ENCODE measurements around the gene FGFRL1. TPM values are rescaled to one million over a fixed set of nuclear protein-coding genes. Genes with fewer than 3 reads are reported as not detected.

The FGFRL1 gene
- total and polyA plus RNA-seq, 2 of the 13 experiments (the other 11 are each of a cell fraction or from before 2014, with no cell fraction given): 19.1 to 30.6 TPM

DNA sequence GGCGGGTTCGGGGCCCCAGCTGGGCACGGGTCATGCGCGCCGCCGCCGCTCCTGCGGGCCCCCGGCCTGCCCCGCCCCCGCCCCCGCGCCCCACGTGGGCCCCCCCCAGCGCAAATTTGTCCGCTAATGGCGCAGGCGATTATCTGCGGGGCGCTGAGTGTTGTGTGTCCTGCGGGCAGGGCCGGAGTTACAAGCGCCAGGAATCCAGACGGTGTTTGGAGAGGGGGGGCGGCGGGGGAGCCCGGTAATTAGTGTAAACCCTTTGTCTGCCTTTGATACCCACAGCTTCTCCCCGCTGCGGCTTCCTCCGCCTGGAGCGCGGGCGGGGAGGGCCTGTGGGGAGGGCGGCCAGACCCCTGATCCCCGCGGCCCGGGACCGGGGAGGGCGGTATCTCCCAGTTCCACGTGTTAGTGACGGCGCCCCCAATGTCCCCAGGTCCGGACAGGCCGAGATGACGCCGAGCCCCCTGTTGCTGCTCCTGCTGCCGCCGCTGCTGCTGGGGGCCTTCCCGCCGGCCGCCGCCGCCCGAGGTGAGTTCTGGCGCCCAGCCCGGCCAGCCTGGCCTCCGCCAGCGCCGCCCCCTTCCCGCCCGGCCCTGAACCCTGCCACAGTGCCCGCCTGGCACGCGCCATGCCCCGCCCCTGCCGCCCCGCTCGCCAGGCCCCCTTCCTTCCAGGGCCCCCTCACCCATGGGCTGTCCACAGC lies 761 bp downstream of the FGFRL1 start (continued):
- TF ChIP-seq, protein P1, sequence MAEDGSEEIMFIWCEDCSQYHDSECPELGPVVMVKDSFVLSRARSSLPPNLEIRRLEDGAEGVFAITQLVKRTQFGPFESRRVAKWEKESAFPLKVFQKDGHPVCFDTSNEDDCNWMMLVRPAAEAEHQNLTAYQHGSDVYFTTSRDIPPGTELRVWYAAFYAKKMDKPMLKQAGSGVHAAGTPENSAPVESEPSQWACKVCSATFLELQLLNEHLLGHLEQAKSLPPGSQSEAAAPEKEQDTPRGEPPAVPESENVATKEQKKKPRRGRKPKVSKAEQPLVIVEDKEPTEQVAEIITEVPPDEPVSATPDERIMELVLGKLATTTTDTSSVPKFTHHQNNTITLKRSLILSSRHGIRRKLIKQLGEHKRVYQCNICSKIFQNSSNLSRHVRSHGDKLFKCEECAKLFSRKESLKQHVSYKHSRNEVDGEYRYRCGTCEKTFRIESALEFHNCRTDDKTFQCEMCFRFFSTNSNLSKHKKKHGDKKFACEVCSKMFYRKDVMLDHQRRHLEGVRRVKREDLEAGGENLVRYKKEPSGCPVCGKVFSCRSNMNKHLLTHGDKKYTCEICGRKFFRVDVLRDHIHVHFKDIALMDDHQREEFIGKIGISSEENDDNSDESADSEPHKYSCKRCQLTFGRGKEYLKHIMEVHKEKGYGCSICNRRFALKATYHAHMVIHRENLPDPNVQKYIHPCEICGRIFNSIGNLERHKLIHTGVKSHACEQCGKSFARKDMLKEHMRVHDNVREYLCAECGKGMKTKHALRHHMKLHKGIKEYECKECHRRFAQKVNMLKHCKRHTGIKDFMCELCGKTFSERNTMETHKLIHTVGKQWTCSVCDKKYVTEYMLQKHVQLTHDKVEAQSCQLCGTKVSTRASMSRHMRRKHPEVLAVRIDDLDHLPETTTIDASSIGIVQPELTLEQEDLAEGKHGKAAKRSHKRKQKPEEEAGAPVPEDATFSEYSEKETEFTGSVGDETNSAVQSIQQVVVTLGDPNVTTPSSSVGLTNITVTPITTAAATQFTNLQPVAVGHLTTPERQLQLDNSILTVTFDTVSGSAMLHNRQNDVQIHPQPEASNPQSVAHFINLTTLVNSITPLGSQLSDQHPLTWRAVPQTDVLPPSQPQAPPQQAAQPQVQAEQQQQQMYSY (CRISPR knock-in tag; IDR thresholded peaks at IDR 0.05): no peak
- TF ChIP-seq JARID2 (CRISPR knock-in tag; IDR thresholded peaks at IDR 0.05; ENCODE audit: insufficient replicate concordance): no peak
- TF ChIP-seq, protein P2, sequence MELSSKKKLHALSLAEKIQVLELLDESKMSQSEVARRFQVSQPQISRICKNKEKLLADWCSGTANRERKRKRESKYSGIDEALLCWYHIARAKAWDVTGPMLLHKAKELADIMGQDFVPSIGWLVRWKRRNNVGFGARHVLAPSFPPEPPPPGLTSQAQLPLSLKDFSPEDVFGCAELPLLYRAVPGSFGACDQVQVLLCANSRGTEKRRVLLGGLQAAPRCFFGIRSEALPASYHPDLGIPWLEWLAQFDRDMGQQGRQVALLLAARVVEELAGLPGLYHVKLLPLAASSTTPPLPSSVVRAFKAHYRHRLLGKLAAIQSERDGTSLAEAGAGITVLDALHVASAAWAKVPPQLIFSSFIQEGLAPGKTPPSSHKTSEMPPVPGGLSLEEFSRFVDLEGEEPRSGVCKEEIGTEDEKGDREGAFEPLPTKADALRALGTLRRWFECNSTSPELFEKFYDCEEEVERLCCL (CRISPR knock-in tag; IDR thresholded peaks at IDR 0.05; ENCODE audit: borderline replicate concordance): no peak
- TF ChIP-seq TOE1 (CRISPR knock-in tag; IDR thresholded peaks at IDR 0.05): no peak
- no peak for TF ChIP-seq GFI1 (CRISPR knock-in tag; IDR thresholded peaks at IDR 0.05; ENCODE audit: borderline replicate concordance)
- peak; percentile 47; the same call in 1 of the 2 replicates for TF ChIP-seq MYC (CRISPR knock-in tag; IDR thresholded peaks at IDR 0.05; ENCODE audit: borderline replicate concordance)
- TF ChIP-seq ZFX (CRISPR knock-in tag; IDR thresholded peaks at IDR 0.05; ENCODE audit: low read depth): 0 out of 2 replicates have a peak, but pooled peaks have one; percentile 22
- no peak for TF ChIP-seq SOX13 (IDR thresholded peaks at IDR 0.05)
- peak in 1 of 2 experiments; percentile 31; a peak in 1 of 4 replicates for TF ChIP-seq SOX13 (CRISPR knock-in tag; conservative IDR thresholded peaks at IDR 0.05 in 1 of 2, IDR thresholded peaks at IDR 0.05 in 1 of 2)
- TF ChIP-seq ZNF549 (CRISPR knock-in tag; IDR thresholded peaks at IDR 0.05): no peak
- TF ChIP-seq PHB2 (IDR thresholded peaks at IDR 0.05; ENCODE audit: partially characterized antibody): no peak
- TF ChIP-seq AGO2 (optimal IDR thresholded peaks at IDR 0.05; ENCODE audit: low read depth, low read length): peak; percentile 53
- TF ChIP-seq ZNF790 (CRISPR knock-in tag; IDR thresholded peaks at IDR 0.05; ENCODE audit: borderline replicate concordance): no peak
- no peak for TF ChIP-seq HNF4G (IDR thresholded peaks at IDR 0.05; ENCODE audit: borderline replicate concordance, low read depth, low read length)
- TF ChIP-seq HNF4G (CRISPR knock-in tag; IDR thresholded peaks at IDR 0.05; ENCODE audit: borderline replicate concordance, low read depth): no peak
- TF ChIP-seq, protein P3, sequence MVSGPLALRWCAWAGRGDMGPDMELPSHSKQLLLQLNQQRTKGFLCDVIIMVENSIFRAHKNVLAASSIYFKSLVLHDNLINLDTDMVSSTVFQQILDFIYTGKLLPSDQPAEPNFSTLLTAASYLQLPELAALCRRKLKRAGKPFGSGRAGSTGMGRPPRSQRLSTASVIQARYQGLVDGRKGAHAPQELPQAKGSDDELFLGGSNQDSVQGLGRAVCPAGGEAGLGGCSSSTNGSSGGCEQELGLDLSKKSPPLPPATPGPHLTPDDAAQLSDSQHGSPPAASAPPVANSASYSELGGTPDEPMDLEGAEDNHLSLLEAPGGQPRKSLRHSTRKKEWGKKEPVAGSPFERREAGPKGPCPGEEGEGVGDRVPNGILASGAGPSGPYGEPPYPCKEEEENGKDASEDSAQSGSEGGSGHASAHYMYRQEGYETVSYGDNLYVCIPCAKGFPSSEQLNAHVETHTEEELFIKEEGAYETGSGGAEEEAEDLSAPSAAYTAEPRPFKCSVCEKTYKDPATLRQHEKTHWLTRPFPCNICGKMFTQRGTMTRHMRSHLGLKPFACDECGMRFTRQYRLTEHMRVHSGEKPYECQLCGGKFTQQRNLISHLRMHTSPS (CRISPR knock-in tag; IDR thresholded peaks at IDR 0.05; ENCODE audit: low read depth): no peak
- TF ChIP-seq GABPB1 (CRISPR knock-in tag; IDR thresholded peaks at IDR 0.05): peak; percentile 21; the same call in 1 of the 2 replicates

Data from HepG2 (cell line).